Sigmoid colon (tissue), 7 donors: Measurements from ENCODE around the gene CXorf38. TPM values are rescaled to one million over a fixed set of nuclear protein-coding genes. Genes with fewer than 3 reads are reported as not detected.

Experiments
- DNase-seq: peaks from one replicate; pipeline ENCODE4 v3.0.0-alpha.2; 2019
- H3K27ac ChIP-seq, 4 donors: fragments of 200-600 bp; sonication (generic); one replicate each; pipeline ENCODE4 v1.5.1; 2016 to 2019; ENCODE audit warnings: mild to moderate bottlenecking in 1 of 4
- H3K27me3 ChIP-seq, 3 donors: fragments of 200-600 bp; sonication (generic); one replicate each; pipeline ENCODE4 v1.5.1; 2019; ENCODE audit warnings: mild to moderate bottlenecking in 1 of 3
- H3K36me3 ChIP-seq, 4 donors: fragments of 200-600 bp; sonication (generic); one replicate each; pipeline ENCODE4 v1.5.1; 2016 to 2019
- H3K4me1 ChIP-seq, 4 donors: fragments of 200-600 bp; sonication (generic); one replicate each; pipeline ENCODE4 v1.5.1; 2017 to 2019
- H3K4me3 ChIP-seq, 4 donors: fragments of 200-600 bp; sonication (generic); one replicate each; pipeline ENCODE4 v1.5.1; 2017 to 2019; ENCODE audit warnings: mild to moderate bottlenecking in 2 of 4, moderate library complexity in 1 of 4
- H3K9me3 ChIP-seq, 4 donors: fragments of 200-600 bp in 3 of 4; sonication (generic) in 3 of 4; one replicate each; pipeline versions ENCODE4 v1.5.1 to v1.6.1; 2013 to 2019
- CTCF ChIP-seq, 4 experiments: fragments of 450-650 bp in 3 of 4; fragments of 200-600 bp in 1 of 4; IDR thresholded peaks; one replicate each; pipeline ENCODE4 v1.5.1; 2016 to 2019; ENCODE audit warnings: antibody characterized with exemption in 4 of 4, mild to moderate bottlenecking in 3 of 4, moderate library complexity in 2 of 4
- WGBS, 2 donors: extraction: QIAGEN DNeasy Blood & Tissue Kit; methylation state at CpG; one replicate each; pipeline ENCODE4 v1.1.7; 2013; 5-methylcytosine and 5-hydroxymethylcytosine counted together
- intact Hi-C: fragments of 100-400 bp; cut with DNase I; formaldehyde crosslinking; loops from one replicate; pipeline ENCODE4 v1.15.1; 2023
- polyA plus RNA-seq, 3 donors: library from polyadenylated mRNA; stranded (reverse); fragments of 200-250 nt; gene quantifications; one replicate each; pipeline ENCODE4 v1.2.3, GENCODE V29; 2013
- total RNA-seq, 4 donors: library from RNA; depleted of rRNA; stranded (reverse); fragments of >200 nt; gene quantifications; one replicate each; pipeline ENCODE4 v1.1.0, GENCODE V29; 2016
- donor health status: healthy with polysubstance abuse.
- donor health status: Bipolar disorder and iron deficiency.
- donor health status: healthy.

The CXorf38 gene
- total and polyA plus RNA-seq, 7 donors = 7.6 to 13.0 (median 9.6) TPM

GRCh38 chrX:40578039-40578695 lies 69.2 kb downstream of the CXorf38 start:
- WGBS, 2 donors = 72 to 78% methylated on average over 7 of the region's 7 CpGs
- no peak for DNase-seq
- Histone ChIP-seq H3K4me1 (peaks cover 0 to 10% (median 8%) of the 10 kb centered on the region in 4 donors), H3K36me3 (no peaks in the 10 kb centered on the region), H3K27me3 (no peaks in the 10 kb centered on the region), H3K9me3 (no peaks in the 10 kb centered on the region), H3K27ac (peak overlapping the region in 1 of 4 donors; percentile 19), H3K4me3 (no peak overlapping the region)
- intact Hi-C loops = no loop called here
- TF ChIP-seq CTCF (IDR thresholded peaks at IDR 0.05) = no peak

Other genes starting within 250 kb of the CXorf38 start
- 100 to 1,000 TPM in 2 of 4 donors, 10 to 100 TPM in 2; 86.4 to 121 (median 101) TPM for gene ATP6AP2, start 66.6 kb downstream of the CXorf38 start, total RNA-seq
- gene ATP6AP2, start 66.6 kb downstream of the CXorf38 start, polyA plus RNA-seq = 10 to 100 TPM; 16.8 to 60.1 (median 51.1) TPM
- gene MPC1L, start 24.1 kb downstream of the CXorf38 start, total RNA-seq = not detected
- not detected for gene MPC1L, start 24.1 kb downstream of the CXorf38 start, polyA plus RNA-seq
- gene MED14, start 88.0 kb upstream of the CXorf38 start, total RNA-seq = 10 to 100 TPM; 23.9 to 51.6 (median 28.3) TPM
- gene MED14, start 88.0 kb upstream of the CXorf38 start, polyA plus RNA-seq = 10 to 100 TPM in 2 of 3 donors, 1 to 10 TPM in 1; 8.4 to 18.3 (median 13.2) TPM